ENCODE data around the gene UBE2J1. TPM values are rescaled to one million over a fixed set of nuclear protein-coding genes. Genes with fewer than 3 reads are reported as not detected.

Gene UBE2J1
- polyA plus RNA-seq, 2 donors = 17.3 to 19.4 TPM

DNA sequence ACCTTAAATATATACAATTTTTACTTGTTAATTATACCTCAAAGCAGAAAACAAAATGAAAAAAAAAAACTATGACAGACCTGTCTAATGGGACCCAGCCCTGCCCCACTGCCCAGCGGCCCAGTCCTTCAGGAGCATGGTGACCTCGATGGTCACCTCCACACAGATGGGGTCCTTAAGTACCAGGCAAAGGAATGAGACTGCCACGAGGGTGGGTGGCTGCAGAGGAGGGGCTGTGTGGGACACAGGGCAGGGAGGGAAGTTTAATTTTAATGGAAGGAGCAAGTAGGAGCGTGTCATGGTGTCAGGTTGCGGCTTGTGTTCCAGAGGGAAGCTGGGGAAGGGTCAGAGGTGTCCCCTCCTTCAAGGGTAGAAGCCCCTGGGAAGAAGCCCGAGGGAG, 66.0 kb downstream of the UBE2J1 start:
- H3K36me3 ChIP-seq (ENCODE audit: control insufficient read depth in 2 of 2, insufficient read depth in 2 of 2, low read length in 1 of 2) = no peaks in the 10 kb centered on the region
- 74 to 80% methylated on average over 6 of the region's 6 CpGs for WGBS, 2 donors
- no peak overlapping the region for H3K4me3 ChIP-seq (ENCODE audit: low read depth in 1 of 2, low read length in 2 of 2)
- peaks cover 0 to 3% of the 10 kb centered on the region in 2 donors for H3K9me3 ChIP-seq (ENCODE audit: control insufficient read depth in 2 of 2, insufficient read depth in 1 of 2, low read depth in 1 of 2, low read length in 1 of 2)
- no peak overlapping the region for H3K27ac ChIP-seq (ENCODE audit: low read depth in 2 of 2, low read length in 1 of 2)
- no peaks in the 10 kb centered on the region for H3K4me1 ChIP-seq (ENCODE audit: control insufficient read depth in 2 of 2, insufficient read depth in 2 of 2, low read length in 1 of 2)
- H3K27me3 ChIP-seq (ENCODE audit: control insufficient read depth in 1 of 2, insufficient read depth in 2 of 2, low read length in 2 of 2) = no peaks in the 10 kb centered on the region

- H3K4me3 ChIP-seq (ENCODE audit: low read depth in 1 of 2, low read length in 2 of 2) = no peak overlapping the region
- WGBS, 2 donors = 80 to 87% methylated on average over 15 of the region's 15 CpGs
- no peak overlapping the region for H3K27ac ChIP-seq (ENCODE audit: low read depth in 2 of 2, low read length in 1 of 2)
- no peaks in the 10 kb centered on the region for H3K27me3 ChIP-seq (ENCODE audit: control insufficient read depth in 1 of 2, insufficient read depth in 2 of 2, low read length in 2 of 2)
- peaks cover 0 to under 1% of the 10 kb centered on the region in 2 donors for H3K9me3 ChIP-seq (ENCODE audit: control insufficient read depth in 2 of 2, insufficient read depth in 1 of 2, low read depth in 1 of 2, low read length in 1 of 2)
- H3K4me1 ChIP-seq (ENCODE audit: control insufficient read depth in 2 of 2, insufficient read depth in 2 of 2, low read length in 1 of 2) = no peaks in the 10 kb centered on the region
- H3K36me3 ChIP-seq (ENCODE audit: control insufficient read depth in 2 of 2, insufficient read depth in 2 of 2, low read length in 1 of 2) = no peaks in the 10 kb centered on the region
Measured at GRCh38 chr6:89284963-89285735, 67.4 kb downstream of the UBE2J1 start.

DNA sequence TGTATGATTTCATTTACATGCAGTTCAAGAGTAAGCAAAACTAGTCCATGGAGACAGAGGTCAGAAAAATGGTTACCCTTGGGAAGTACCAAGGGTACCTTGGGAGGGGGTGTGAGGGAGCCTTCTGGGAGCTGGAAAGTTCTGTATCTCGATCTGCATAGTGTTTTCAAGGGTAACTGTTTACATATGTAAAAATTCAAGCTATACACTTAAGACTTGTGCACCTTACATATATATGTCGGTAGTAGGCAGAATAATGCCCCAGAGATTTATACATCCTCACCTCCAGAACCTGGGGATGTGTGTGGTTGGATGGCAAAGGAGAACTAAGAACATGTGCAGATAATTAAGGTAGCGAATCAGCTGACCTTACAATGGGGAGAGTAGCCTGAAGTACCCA, 68.4 kb downstream of the UBE2J1 start:
- no peaks in the 10 kb centered on the region for H3K9me3 ChIP-seq (ENCODE audit: control insufficient read depth in 2 of 2, insufficient read depth in 1 of 2, low read depth in 1 of 2, low read length in 1 of 2)
- H3K27ac ChIP-seq (ENCODE audit: low read depth in 2 of 2, low read length in 1 of 2) = no peak overlapping the region
- no peaks in the 10 kb centered on the region for H3K36me3 ChIP-seq (ENCODE audit: control insufficient read depth in 2 of 2, insufficient read depth in 2 of 2, low read length in 1 of 2)
- H3K27me3 ChIP-seq (ENCODE audit: control insufficient read depth in 1 of 2, insufficient read depth in 2 of 2, low read length in 2 of 2) = no peaks in the 10 kb centered on the region
- 87 to 88% methylated on average over 3 of the region's 3 CpGs for WGBS, 2 donors
- H3K4me3 ChIP-seq (ENCODE audit: low read depth in 1 of 2, low read length in 2 of 2) = no peak overlapping the region
- no peaks in the 10 kb centered on the region for H3K4me1 ChIP-seq (ENCODE audit: control insufficient read depth in 2 of 2, insufficient read depth in 2 of 2, low read length in 1 of 2)

DNA sequence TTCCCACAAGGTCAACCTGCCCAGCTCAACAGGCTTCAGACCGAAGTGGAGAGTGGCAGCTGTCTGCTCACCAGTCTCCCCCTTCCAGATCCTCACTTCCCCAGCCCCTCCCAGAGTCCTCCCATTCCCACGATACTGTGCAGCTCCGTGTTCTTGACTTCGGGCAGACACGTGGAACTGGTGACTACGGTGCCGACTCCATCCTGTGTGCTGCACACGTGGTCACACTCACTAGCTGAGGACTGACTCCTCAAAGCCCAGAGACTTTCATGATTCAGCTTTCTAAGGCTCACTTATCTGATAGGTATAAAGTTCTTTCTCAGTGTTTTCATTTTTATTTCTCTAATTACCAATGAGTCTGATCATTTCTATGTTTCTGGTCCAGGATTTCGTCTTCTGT, 69.8 kb downstream of the UBE2J1 start:
- Histone ChIP-seq H3K27ac (ENCODE audit: low read depth in 2 of 2, low read length in 1 of 2) (no peak overlapping the region), H3K9me3 (ENCODE audit: control insufficient read depth in 2 of 2, insufficient read depth in 1 of 2, low read depth in 1 of 2, low read length in 1 of 2) (no peaks in the 10 kb centered on the region), H3K27me3 (ENCODE audit: control insufficient read depth in 1 of 2, insufficient read depth in 2 of 2, low read length in 2 of 2) (no peaks in the 10 kb centered on the region), H3K4me3 (ENCODE audit: low read depth in 1 of 2, low read length in 2 of 2) (no peak overlapping the region), H3K36me3 (ENCODE audit: control insufficient read depth in 2 of 2, insufficient read depth in 2 of 2, low read length in 1 of 2) (no peaks in the 10 kb centered on the region), H3K4me1 (ENCODE audit: control insufficient read depth in 2 of 2, insufficient read depth in 2 of 2, low read length in 1 of 2) (no peaks in the 10 kb centered on the region)
- 89 to 92% methylated on average over 9 of the region's 9 CpGs for WGBS, 2 donors

- Histone ChIP-seq H3K9me3 (ENCODE audit: control insufficient read depth in 2 of 2, insufficient read depth in 1 of 2, low read depth in 1 of 2, low read length in 1 of 2) (no peaks in the 10 kb centered on the region), H3K4me1 (ENCODE audit: control insufficient read depth in 2 of 2, insufficient read depth in 2 of 2, low read length in 1 of 2) (no peaks in the 10 kb centered on the region), H3K27ac (ENCODE audit: low read depth in 2 of 2, low read length in 1 of 2) (no peak overlapping the region), H3K36me3 (ENCODE audit: control insufficient read depth in 2 of 2, insufficient read depth in 2 of 2, low read length in 1 of 2) (no peaks in the 10 kb centered on the region), H3K4me3 (ENCODE audit: low read depth in 1 of 2, low read length in 2 of 2) (no peak overlapping the region), H3K27me3 (ENCODE audit: control insufficient read depth in 1 of 2, insufficient read depth in 2 of 2, low read length in 2 of 2) (no peaks in the 10 kb centered on the region)
- 68 to 69% methylated on average over 10 of the region's 10 CpGs for WGBS, 2 donors
Measured at GRCh38 chr6:89281779-89282246, 70.7 kb downstream of the UBE2J1 start.

DNA sequence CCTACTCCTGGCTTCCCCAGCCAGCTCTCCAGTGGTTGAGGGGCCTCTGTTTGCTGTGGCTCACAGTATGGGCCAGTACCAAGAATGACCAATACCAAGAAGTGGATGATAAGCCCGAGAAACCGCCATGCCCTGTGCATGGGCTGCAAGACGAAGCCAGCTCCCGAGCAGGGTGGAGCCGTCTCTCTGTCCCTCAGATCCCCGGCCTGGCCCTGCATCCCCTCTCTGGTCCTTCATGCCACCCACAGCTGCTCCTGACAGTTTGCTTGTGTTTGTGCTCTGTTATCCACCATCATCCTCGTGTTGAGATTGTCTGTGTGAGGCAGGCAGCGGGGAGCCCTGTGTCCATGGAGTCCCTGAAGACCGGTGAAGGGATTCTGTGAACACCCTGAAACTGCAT, 73.6 kb downstream of the UBE2J1 start:
- no peaks in the 10 kb centered on the region for H3K36me3 ChIP-seq (ENCODE audit: control insufficient read depth in 2 of 2, insufficient read depth in 2 of 2, low read length in 1 of 2)
- H3K27ac ChIP-seq (ENCODE audit: low read depth in 2 of 2, low read length in 1 of 2) = no peak overlapping the region
- H3K4me3 ChIP-seq (ENCODE audit: low read depth in 1 of 2, low read length in 2 of 2) = no peak overlapping the region
- no peaks in the 10 kb centered on the region for H3K9me3 ChIP-seq (ENCODE audit: control insufficient read depth in 2 of 2, insufficient read depth in 1 of 2, low read depth in 1 of 2, low read length in 1 of 2)
- no peaks in the 10 kb centered on the region for H3K27me3 ChIP-seq (ENCODE audit: control insufficient read depth in 1 of 2, insufficient read depth in 2 of 2, low read length in 2 of 2)
- H3K4me1 ChIP-seq (ENCODE audit: control insufficient read depth in 2 of 2, insufficient read depth in 2 of 2, low read length in 1 of 2) = no peaks in the 10 kb centered on the region
- 89 to 93% methylated on average over 9 of the region's 9 CpGs for WGBS, 2 donors

Other genes with a start within 250 kb of the UBE2J1 start
- under 1 TPM; 0.31 to 0.41 TPM for gene SRSF12, start 234.7 kb downstream of the UBE2J1 start, polyA plus RNA-seq
- gene PM20D2, start 206.7 kb downstream of the UBE2J1 start, polyA plus RNA-seq = 1 to 10 TPM; 3.4 to 5.5 TPM
- under 1 TPM; 0.20 to 0.22 TPM for gene GABRR1, start 135.4 kb downstream of the UBE2J1 start, polyA plus RNA-seq
- gene GABRR2, start 37.4 kb downstream of the UBE2J1 start, polyA plus RNA-seq = under 1 TPM; 0.08 to 0.12 TPM
- 10 to 100 TPM; 14.4 to 22.4 TPM for gene RRAGD, start 59.6 kb upstream of the UBE2J1 start, polyA plus RNA-seq
- gene ANKRD6, start 80.4 kb upstream of the UBE2J1 start, polyA plus RNA-seq = 1 to 10 TPM; 2.9 to 5.8 TPM